H7 (cell line): ENCODE results near the gene OR4D5. TPM values are rescaled to one million over a fixed set of nuclear protein-coding genes. Genes with fewer than 3 reads are reported as not detected.

Experiments used
- DNase-seq: peaks from one replicate; pipeline ENCODE4 v3.0.0; 2012
- H3K27me3 ChIP-seq: 2 replicates; pipeline ENCODE4 v1.6.0; 2011; ENCODE audit warnings: mild to moderate bottlenecking, low read length; ENCODE audit not compliant: control insufficient read depth, insufficient read depth
- H3K36me3 ChIP-seq: replicated peaks from 2 replicates; pipeline ENCODE4 v1.5.1; 2011; ENCODE audit warnings: low read length; ENCODE audit not compliant: control insufficient read depth, insufficient read depth
- H3K4me3 ChIP-seq: 2 replicates; pipeline ENCODE4 v1.5.1; 2011; ENCODE audit warnings: low read depth, mild to moderate bottlenecking, control low read depth, low read length, moderate library complexity; ENCODE audit not compliant: insufficient read depth
- total RNA-seq: library from RNA; depleted of rRNA; stranded (reverse); fragments of >200 nt; shearing (Covaris generic); gene quantifications from 2 replicates; pipeline ENCODE4 v1.2.3, GENCODE V29; 2014; rRNA removed

OR4D5 gene
- total RNA-seq, 1 experiment from 2014 or later = not detected

DNA sequence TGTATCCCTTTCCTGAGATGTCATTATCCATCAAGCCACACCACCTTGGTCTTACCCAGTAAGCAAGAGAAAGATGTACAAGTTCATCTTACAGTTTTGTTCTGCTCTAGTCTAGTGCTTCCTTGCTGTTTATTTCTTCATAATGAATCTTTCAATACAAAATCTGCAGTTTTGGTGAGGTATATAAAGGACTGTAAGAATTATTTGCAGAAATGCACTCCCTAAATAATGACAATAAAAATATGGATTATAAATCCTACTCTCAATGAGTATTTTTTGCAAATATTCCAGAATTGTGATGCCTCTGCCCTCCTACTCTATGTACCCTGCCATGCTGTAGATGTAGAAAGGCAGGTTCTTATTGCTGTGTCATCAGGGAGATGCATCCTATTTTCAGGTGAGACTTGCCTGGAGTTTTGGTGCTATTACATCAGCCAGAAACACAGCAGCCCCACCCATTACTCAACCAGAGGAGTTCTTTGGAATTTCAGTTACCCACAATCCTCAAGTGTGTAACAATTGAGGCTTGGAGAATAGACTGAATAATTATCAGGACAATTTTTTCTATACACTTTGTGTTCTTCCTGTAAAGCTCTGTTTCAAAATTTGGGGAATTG is 38.4 kb downstream of the OR4D5 start, which contains the start of gene OR10S1:
TSS of gene OR10S1 (minus strand) at position 51 of the 617 bp plus-strand sequence. CDS start 117 bp downstream, outside the sequence.
- no peak for DNase-seq
- H3K27me3 ChIP-seq = no peaks in the 10 kb centered on the region
- no peak within 1 kb of the TSS for H3K4me3 ChIP-seq

GRCh38 chr11:123979311-123979710 is 39.9 kb downstream of the OR4D5 start:
- no peak for DNase-seq
- Histone ChIP-seq H3K27me3 (no peaks in the 10 kb centered on the region), H3K4me3 (no peak overlapping the region), H3K36me3 (no peaks in the 10 kb centered on the region)

More for the DNA sequence above, 38.4 kb downstream of the OR4D5 start, which contains the start of gene OR10S1:
- H3K36me3 ChIP-seq = no peaks in the 10 kb centered on the region

Other genes starting within 250 kb of the OR4D5 start
- 23.0 and 26.5 TPM in 2 replicates for gene ZNF202, start 198.0 kb upstream of the OR4D5 start, total RNA-seq
- not detected in 2 replicates for gene OR6X1, start 185.1 kb upstream of the OR4D5 start, total RNA-seq
- not detected in 2 replicates for gene OR6M1, start 133.3 kb upstream of the OR4D5 start, total RNA-seq
- gene TMEM225, start 53.9 kb upstream of the OR4D5 start, total RNA-seq = not detected in 2 replicates
- gene OR8D4, start 37.5 kb upstream of the OR4D5 start, total RNA-seq = not detected in 2 replicates
- not detected in 2 replicates for gene OR6T1, start 4.2 kb downstream of the OR4D5 start, total RNA-seq
- gene OR10S1, start 38.2 kb downstream of the OR4D5 start, total RNA-seq = not detected in 2 replicates
- not detected in 2 replicates for gene OR10G6, start 55.5 kb downstream of the OR4D5 start, total RNA-seq
- not detected in 2 replicates for gene OR10G4, start 73.4 kb downstream of the OR4D5 start, total RNA-seq
- not detected in 2 replicates for gene OR10G9, start 83.4 kb downstream of the OR4D5 start, total RNA-seq
- not detected in 2 replicates for gene OR10G8, start 87.2 kb downstream of the OR4D5 start, total RNA-seq
- gene OR10G7, start 101.7 kb downstream of the OR4D5 start, total RNA-seq = not detected in 2 replicates
- gene VWA5A, start 175.8 kb downstream of the OR4D5 start, total RNA-seq = 15.1 and 17.8 TPM in 2 replicates
- gene OR10D3, start 243.7 kb downstream of the OR4D5 start, total RNA-seq = not detected in 2 replicates